GM23338 (cell line): ENCODE results near the gene MYO1D. TPM values are rescaled to one million over a fixed set of nuclear protein-coding genes. Genes with fewer than 3 reads are reported as not detected.

Experiments used
- ATAC-seq: fragments of 200-7000 bp; cut with Tn5 transposase; 3 replicates; pipeline ENCODE4 v1.9.1; 2020
- DNase-seq: peaks from one replicate; pipeline ENCODE4 v3.0.0-alpha.2; 2015; ENCODE audit warnings: low spot score
- H2AFZ ChIP-seq: fragments of 200-600 bp; sonication (generic); 2 replicates; pipeline ENCODE4 v1.8.0; 2016; ENCODE audit warnings: antibody characterized with exemption, mild to moderate bottlenecking, moderate library complexity
- H3F3A ChIP-seq: fragments of 200-600 bp; sonication (generic); replicated peaks from 2 replicates; pipeline ENCODE4 v1.8.0; 2017; ENCODE audit warnings: antibody characterized with exemption, mixed run types, low read depth
- H3K27ac ChIP-seq: fragments of 200-600 bp; sonication (generic); 2 replicates; pipeline ENCODE4 v1.6.1; 2016; ENCODE audit warnings: low read depth
- H3K27me3 ChIP-seq: fragments of 200-600 bp; sonication (generic); 2 replicates; pipeline ENCODE4 v1.8.0; 2016; ENCODE audit warnings: mild to moderate bottlenecking, mixed run types, moderate library complexity; ENCODE audit not compliant: insufficient read depth
- H3K36me3 ChIP-seq: fragments of 200-600 bp; sonication (generic); 2 replicates; pipeline ENCODE4 v1.8.0; 2016; ENCODE audit warnings: mild to moderate bottlenecking; ENCODE audit not compliant: insufficient read depth
- H3K4me1 ChIP-seq: fragments of 200-600 bp; sonication (generic); 2 replicates; pipeline ENCODE4 v1.8.0; 2016; ENCODE audit warnings: mild to moderate bottlenecking, moderate library complexity; ENCODE audit not compliant: insufficient read depth
- H3K4me2 ChIP-seq: fragments of 200-600 bp; sonication (generic); 2 replicates; pipeline ENCODE4 v1.7.1; 2017; ENCODE audit warnings: mixed run types
- H3K4me3 ChIP-seq: fragments of 200-600 bp; sonication (generic); 2 replicates; pipeline ENCODE4 v1.6.1; 2016; ENCODE audit warnings: mixed run types
- H3K79me2 ChIP-seq: fragments of 200-600 bp; sonication (generic); replicated peaks from 2 replicates; pipeline ENCODE4 v1.8.0; 2017; ENCODE audit warnings: mild to moderate bottlenecking; ENCODE audit not compliant: insufficient read depth
- H3K9me2 ChIP-seq: fragments of 200-600 bp; sonication (generic); 2 replicates; pipeline ENCODE4 v1.8.0; 2017; ENCODE audit not compliant: insufficient read depth
- H4K20me1 ChIP-seq: fragments of 200-600 bp; sonication (generic); replicated peaks from 2 replicates; pipeline ENCODE4 v1.8.0; 2017; ENCODE audit warnings: mild to moderate bottlenecking; ENCODE audit not compliant: insufficient read depth
- H3K27ac Mint-ChIP-seq: 2 replicates; pipeline ENCODE4 v1.8.0; 2020; ENCODE audit warnings: inconsistent platforms, mild to moderate bottlenecking, moderate library complexity, mixed read lengths
- H3K27me3 Mint-ChIP-seq: 3 replicates; pipeline ENCODE4 v1.8.0; 2022; ENCODE audit warnings: low read depth, mild to moderate bottlenecking, moderate library complexity, mixed read lengths, inconsistent platforms; ENCODE audit not compliant: insufficient read depth, poor library complexity
- H3K36me3 Mint-ChIP-seq: 3 replicates; pipeline ENCODE4 v1.8.0; 2021; ENCODE audit warnings: low read depth, mild to moderate bottlenecking, inconsistent platforms, moderate library complexity, mixed read lengths
- H3K4me1 Mint-ChIP-seq: 3 replicates; pipeline ENCODE4 v1.8.0; 2020; ENCODE audit warnings: mild to moderate bottlenecking, inconsistent platforms, mixed read lengths
- H3K4me3 Mint-ChIP-seq: 3 replicates; pipeline ENCODE4 v1.8.0; 2021; ENCODE audit warnings: moderate library complexity, mild to moderate bottlenecking, inconsistent platforms, mixed read lengths
- H3K9me3 Mint-ChIP-seq: 3 replicates; pipeline ENCODE4 v1.8.0; 2020; ENCODE audit warnings: moderate library complexity, mild to moderate bottlenecking, inconsistent platforms, mixed read lengths
- CREB1 ChIP-seq: fragments of 250-450 bp; sonication (Bioruptor Pico); IDR thresholded peaks from 2 replicates; pipeline ENCODE4 v1.5.0; 2020; ENCODE audit warnings: low read depth, mild to moderate bottlenecking, moderate library complexity
- EZH2 ChIP-seq: fragments of 200-600 bp; sonication (generic); IDR thresholded peaks from one replicate; pipeline ENCODE4 v1.8.0; 2017; ENCODE audit warnings: antibody characterized with exemption, mild to moderate bottlenecking, low read depth; ENCODE audit not compliant: unreplicated experiment
- EZH2phosphoT487 ChIP-seq: fragments of 200-600 bp; sonication (generic); IDR thresholded peaks from one replicate; pipeline ENCODE4 v1.8.1; 2018; ENCODE audit warnings: antibody characterized with exemption; ENCODE audit not compliant: unreplicated experiment
- JUNB ChIP-seq: IDR thresholded peaks from one replicate; pipeline ENCODE4 v1.6.1; 2016; ENCODE audit warnings: antibody characterized with exemption; ENCODE audit not compliant: unreplicated experiment
- NANOG ChIP-seq: IDR thresholded peaks from 2 replicates; pipeline ENCODE4 v1.6.1; 2016; ENCODE audit warnings: antibody characterized with exemption, borderline replicate concordance
- POLR2AphosphoS5 ChIP-seq: IDR thresholded peaks from 2 replicates; pipeline ENCODE4 v1.6.1; 2016; ENCODE audit warnings: antibody characterized with exemption, low read depth
- STAT1 ChIP-seq: IDR thresholded peaks from one replicate; pipeline ENCODE4 v1.6.1; 2016; ENCODE audit warnings: antibody characterized with exemption; ENCODE audit not compliant: unreplicated experiment
- ZNF114 ChIP-seq: fragments of 250-450 bp; sonication (Bioruptor Pico); IDR thresholded peaks from 2 replicates; pipeline ENCODE4 v1.5.0; 2020; ENCODE audit warnings: mild to moderate bottlenecking, moderate library complexity
- ZNF331 ChIP-seq: fragments of 250-450 bp; sonication (Bioruptor Pico); IDR thresholded peaks from 2 replicates; pipeline ENCODE4 v1.5.0; 2020; ENCODE audit warnings: low read depth, mild to moderate bottlenecking, moderate library complexity
- polyA plus RNA-seq: library from polyadenylated mRNA; unstranded; fragments of >200 nt; fragmentation: Nextera tagmentation; extraction: Ambion mirVana; gene quantifications from 2 replicates; pipeline ENCODE4 v1.2.1, GENCODE V29; 2016
- total RNA-seq: library from RNA; depleted of rRNA; stranded (reverse); fragments of >200 nt; shearing (Covaris generic); gene quantifications from 2 replicates; pipeline ENCODE4 v1.2.3, GENCODE V29; 2014
- TF ChIP-seq, protein P1 (sequence below): fragments of 250-450 bp; sonication (Bioruptor Pico); IDR thresholded peaks from 2 replicates; pipeline ENCODE4 v1.5.0; 2020; ENCODE audit warnings: mild to moderate bottlenecking, moderate library complexity
- TF ChIP-seq, protein P2 (sequence below): IDR thresholded peaks from 2 replicates; pipeline ENCODE4 v1.6.1; 2016; ENCODE audit warnings: antibody characterized with exemption
- TF ChIP-seq, protein P3 (sequence below), 2 experiments: fragments of 200-600 bp in 1 of 2; sonication (generic) in 1 of 2; conservative IDR thresholded peaks; 2 replicates each; pipeline versions ENCODE4 v1.5.1 to v1.6.1; 2016 to 2017; ENCODE audit warnings: antibody characterized with exemption in 2 of 2, low read depth in 2 of 2, mild to moderate bottlenecking in 2 of 2, moderate library complexity in 1 of 2
- TF ChIP-seq, protein P4 (sequence below): IDR thresholded peaks from one replicate; pipeline ENCODE4 v1.6.1; 2018; ENCODE audit warnings: antibody characterized with exemption; ENCODE audit not compliant: unreplicated experiment

MYO1D gene
- total and polyA plus RNA-seq, 2 experiments from 2014 or later: 8.6 to 28.6 TPM

DNA sequence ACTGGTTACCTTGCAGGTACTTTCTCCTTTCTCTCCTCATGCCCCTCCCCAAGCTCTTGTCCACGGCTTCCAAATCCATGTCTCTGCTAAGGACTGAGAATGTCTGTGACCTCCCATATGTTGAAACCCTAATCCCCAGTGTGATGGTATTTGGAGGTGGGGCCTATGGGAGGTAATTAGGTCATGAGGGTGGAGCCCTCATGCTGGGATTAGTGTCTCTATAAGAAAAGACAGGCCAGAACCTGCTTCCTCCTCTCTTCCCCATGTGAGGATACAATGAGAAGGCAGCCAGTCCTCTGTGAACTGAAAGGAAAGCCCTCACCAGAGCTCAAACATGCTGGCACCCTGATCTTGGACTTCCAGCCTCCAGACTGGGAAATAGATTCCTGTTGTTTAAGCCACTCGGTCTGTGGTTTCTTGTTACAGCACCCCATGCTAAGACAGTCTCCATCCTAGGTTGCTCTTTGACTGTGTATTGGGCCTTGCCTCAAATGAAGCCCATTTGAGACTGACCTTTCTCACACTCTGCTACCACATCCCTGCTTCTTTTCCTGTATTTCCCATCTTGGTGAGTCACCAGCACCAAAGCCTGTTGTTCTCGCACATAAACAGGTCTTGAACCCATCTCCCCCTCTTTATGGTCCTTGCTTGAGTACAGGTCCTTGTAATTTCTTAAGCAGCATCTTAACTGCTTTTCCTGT, 255.2 kb downstream of the MYO1D start:
- Histone ChIP-seq H3K27ac (no peak overlapping the region), H3F3A (no peaks in the 10 kb centered on the region), H3K9me2 (no peaks in the 10 kb centered on the region), H3K4me3 (no peak overlapping the region), H3K4me2 (no peak overlapping the region), H3K79me2 (no peaks in the 10 kb centered on the region), H3K27me3 (no peaks in the 10 kb centered on the region), H4K20me1 (no peaks in the 10 kb centered on the region), H3K36me3 (no peaks in the 10 kb centered on the region), H3K4me1 (peaks cover 13% of the 10 kb centered on the region; the same call in 1 of the 2 replicates), H2AFZ (no peak overlapping the region)
- no peaks in the 10 kb centered on the region for H3K36me3 Mint-ChIP-seq
- ATAC-seq (peak; percentile 91), DNase-seq (peak; percentile 79)
- peaks cover 2% of the 10 kb centered on the region for H3K27me3 Mint-ChIP-seq
- no peaks in the 10 kb centered on the region for H3K9me3 Mint-ChIP-seq
- H3K4me3 Mint-ChIP-seq: no peak overlapping the region
- TF ChIP-seq, protein P1, sequence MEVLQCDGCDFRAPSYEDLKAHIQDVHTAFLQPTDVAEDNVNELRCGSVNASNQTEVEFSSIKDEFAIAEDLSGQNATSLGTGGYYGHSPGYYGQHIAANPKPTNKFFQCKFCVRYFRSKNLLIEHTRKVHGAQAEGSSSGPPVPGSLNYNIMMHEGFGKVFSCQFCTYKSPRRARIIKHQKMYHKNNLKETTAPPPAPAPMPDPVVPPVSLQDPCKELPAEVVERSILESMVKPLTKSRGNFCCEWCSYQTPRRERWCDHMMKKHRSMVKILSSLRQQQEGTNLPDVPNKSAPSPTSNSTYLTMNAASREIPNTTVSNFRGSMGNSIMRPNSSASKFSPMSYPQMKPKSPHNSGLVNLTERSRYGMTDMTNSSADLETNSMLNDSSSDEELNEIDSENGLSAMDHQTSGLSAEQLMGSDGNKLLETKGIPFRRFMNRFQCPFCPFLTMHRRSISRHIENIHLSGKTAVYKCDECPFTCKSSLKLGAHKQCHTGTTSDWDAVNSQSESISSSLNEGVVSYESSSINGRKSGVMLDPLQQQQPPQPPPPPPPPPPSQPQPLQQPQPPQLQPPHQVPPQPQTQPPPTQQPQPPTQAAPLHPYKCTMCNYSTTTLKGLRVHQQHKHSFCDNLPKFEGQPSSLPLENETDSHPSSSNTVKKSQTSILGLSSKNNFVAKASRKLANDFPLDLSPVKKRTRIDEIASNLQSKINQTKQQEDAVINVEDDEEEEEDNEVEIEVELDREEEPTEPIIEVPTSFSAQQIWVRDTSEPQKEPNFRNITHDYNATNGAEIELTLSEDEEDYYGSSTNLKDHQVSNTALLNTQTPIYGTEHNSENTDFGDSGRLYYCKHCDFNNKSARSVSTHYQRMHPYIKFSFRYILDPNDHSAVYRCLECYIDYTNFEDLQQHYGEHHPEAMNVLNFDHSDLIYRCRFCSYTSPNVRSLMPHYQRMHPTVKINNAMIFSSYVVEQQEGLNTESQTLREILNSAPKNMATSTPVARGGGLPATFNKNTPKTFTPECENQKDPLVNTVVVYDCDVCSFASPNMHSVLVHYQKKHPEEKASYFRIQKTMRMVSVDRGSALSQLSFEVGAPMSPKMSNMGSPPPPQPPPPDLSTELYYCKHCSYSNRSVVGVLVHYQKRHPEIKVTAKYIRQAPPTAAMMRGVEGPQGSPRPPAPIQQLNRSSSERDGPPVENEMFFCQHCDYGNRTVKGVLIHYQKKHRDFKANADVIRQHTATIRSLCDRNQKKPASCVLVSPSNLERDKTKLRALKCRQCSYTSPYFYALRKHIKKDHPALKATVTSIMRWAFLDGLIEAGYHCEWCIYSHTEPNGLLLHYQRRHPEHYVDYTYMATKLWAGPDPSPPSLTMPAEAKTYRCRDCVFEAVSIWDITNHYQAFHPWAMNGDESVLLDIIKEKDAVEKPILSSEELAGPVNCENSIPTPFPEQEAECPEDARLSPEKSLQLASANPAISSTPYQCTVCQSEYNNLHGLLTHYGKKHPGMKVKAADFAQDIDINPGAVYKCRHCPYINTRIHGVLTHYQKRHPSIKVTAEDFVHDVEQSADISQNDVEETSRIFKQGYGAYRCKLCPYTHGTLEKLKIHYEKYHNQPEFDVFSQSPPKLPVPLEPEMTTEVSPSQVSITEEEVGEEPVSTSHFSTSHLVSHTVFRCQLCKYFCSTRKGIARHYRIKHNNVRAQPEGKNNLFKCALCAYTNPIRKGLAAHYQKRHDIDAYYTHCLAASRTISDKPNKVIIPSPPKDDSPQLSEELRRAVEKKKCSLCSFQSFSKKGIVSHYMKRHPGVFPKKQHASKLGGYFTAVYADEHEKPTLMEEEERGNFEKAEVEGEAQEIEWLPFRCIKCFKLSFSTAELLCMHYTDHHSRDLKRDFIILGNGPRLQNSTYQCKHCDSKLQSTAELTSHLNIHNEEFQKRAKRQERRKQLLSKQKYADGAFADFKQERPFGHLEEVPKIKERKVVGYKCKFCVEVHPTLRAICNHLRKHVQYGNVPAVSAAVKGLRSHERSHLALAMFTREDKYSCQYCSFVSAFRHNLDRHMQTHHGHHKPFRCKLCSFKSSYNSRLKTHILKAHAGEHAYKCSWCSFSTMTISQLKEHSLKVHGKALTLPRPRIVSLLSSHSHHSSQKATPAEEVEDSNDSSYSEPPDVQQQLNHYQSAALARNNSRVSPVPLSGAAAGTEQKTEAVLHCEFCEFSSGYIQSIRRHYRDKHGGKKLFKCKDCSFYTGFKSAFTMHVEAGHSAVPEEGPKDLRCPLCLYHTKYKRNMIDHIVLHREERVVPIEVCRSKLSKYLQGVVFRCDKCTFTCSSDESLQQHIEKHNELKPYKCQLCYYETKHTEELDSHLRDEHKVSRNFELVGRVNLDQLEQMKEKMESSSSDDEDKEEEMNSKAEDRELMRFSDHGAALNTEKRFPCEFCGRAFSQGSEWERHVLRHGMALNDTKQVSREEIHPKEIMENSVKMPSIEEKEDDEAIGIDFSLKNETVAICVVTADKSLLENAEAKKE: no peak
- TF ChIP-seq CREB1 (CRISPR knock-in tag) (no peak), POLR2AphosphoS5 (no peak), NANOG (no peak), STAT1 (no peak), JUNB (no peak), EZH2phosphoT487 (no peak), EZH2 (no peak), ZNF114 (no peak), ZNF331 (CRISPR knock-in tag) (no peak)
- TF ChIP-seq, protein P2, sequence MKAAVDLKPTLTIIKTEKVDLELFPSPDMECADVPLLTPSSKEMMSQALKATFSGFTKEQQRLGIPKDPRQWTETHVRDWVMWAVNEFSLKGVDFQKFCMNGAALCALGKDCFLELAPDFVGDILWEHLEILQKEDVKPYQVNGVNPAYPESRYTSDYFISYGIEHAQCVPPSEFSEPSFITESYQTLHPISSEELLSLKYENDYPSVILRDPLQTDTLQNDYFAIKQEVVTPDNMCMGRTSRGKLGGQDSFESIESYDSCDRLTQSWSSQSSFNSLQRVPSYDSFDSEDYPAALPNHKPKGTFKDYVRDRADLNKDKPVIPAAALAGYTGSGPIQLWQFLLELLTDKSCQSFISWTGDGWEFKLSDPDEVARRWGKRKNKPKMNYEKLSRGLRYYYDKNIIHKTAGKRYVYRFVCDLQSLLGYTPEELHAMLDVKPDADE: no peak
- TF ChIP-seq, protein P3, sequence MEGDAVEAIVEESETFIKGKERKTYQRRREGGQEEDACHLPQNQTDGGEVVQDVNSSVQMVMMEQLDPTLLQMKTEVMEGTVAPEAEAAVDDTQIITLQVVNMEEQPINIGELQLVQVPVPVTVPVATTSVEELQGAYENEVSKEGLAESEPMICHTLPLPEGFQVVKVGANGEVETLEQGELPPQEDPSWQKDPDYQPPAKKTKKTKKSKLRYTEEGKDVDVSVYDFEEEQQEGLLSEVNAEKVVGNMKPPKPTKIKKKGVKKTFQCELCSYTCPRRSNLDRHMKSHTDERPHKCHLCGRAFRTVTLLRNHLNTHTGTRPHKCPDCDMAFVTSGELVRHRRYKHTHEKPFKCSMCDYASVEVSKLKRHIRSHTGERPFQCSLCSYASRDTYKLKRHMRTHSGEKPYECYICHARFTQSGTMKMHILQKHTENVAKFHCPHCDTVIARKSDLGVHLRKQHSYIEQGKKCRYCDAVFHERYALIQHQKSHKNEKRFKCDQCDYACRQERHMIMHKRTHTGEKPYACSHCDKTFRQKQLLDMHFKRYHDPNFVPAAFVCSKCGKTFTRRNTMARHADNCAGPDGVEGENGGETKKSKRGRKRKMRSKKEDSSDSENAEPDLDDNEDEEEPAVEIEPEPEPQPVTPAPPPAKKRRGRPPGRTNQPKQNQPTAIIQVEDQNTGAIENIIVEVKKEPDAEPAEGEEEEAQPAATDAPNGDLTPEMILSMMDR (conservative IDR thresholded peaks at IDR 0.05; ENCODE audit: low read depth in 2 of 2): no peak
- TF ChIP-seq, protein P4, sequence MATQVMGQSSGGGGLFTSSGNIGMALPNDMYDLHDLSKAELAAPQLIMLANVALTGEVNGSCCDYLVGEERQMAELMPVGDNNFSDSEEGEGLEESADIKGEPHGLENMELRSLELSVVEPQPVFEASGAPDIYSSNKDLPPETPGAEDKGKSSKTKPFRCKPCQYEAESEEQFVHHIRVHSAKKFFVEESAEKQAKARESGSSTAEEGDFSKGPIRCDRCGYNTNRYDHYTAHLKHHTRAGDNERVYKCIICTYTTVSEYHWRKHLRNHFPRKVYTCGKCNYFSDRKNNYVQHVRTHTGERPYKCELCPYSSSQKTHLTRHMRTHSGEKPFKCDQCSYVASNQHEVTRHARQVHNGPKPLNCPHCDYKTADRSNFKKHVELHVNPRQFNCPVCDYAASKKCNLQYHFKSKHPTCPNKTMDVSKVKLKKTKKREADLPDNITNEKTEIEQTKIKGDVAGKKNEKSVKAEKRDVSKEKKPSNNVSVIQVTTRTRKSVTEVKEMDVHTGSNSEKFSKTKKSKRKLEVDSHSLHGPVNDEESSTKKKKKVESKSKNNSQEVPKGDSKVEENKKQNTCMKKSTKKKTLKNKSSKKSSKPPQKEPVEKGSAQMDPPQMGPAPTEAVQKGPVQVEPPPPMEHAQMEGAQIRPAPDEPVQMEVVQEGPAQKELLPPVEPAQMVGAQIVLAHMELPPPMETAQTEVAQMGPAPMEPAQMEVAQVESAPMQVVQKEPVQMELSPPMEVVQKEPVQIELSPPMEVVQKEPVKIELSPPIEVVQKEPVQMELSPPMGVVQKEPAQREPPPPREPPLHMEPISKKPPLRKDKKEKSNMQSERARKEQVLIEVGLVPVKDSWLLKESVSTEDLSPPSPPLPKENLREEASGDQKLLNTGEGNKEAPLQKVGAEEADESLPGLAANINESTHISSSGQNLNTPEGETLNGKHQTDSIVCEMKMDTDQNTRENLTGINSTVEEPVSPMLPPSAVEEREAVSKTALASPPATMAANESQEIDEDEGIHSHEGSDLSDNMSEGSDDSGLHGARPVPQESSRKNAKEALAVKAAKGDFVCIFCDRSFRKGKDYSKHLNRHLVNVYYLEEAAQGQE: no peak
- H3K27ac Mint-ChIP-seq: no peak overlapping the region
- H3K4me1 Mint-ChIP-seq: peaks cover 33% of the 10 kb centered on the region
